Glomerular visceral epithelial cell (primary cell): ENCODE data around the gene ARIH2.

Experiments used
- DNase-seq: peaks from one replicate; pipeline ENCODE4 v3.0.0-alpha.2; 2016; ENCODE audit errors: extremely low spot score

The ARIH2 gene

GRCh38 chr3:49020330-49021212 lies 101.9 kb downstream of the ARIH2 start:
- DNase-seq = peak; percentile 23

- DNase-seq = peak; percentile 98
Measured at GRCh38 chr3:49021213-49021812, 102.7 kb downstream of the ARIH2 start.

- peak; percentile 94 for DNase-seq
Measured at GRCh38 chr3:49021813-49022687, 103.4 kb downstream of the ARIH2 start, which contains the start of gene NDUFAF3. Gene NDUFAF3, plus strand, starts transcription at chr3:49022121. Its CDS starts 24 bp downstream, at chr3:49022145.

- peak; percentile 35 for DNase-seq
Measured at GRCh38 chr3:49022688-49023171, 104.1 kb downstream of the ARIH2 start.

- no peak for DNase-seq
Measured at GRCh38 chr3:49023775-49024174, 105.1 kb downstream of the ARIH2 start.

GRCh38 chr3:49024449-49024848 lies 105.8 kb downstream of the ARIH2 start:
- DNase-seq = no peak

- DNase-seq = no peak
Measured at GRCh38 chr3:49025005-49025792, 106.6 kb downstream of the ARIH2 start.

GRCh38 chr3:49025793-49026520 lies 107.3 kb downstream of the ARIH2 start:
- no peak for DNase-seq

GRCh38 chr3:49026536-49026935 lies 107.9 kb downstream of the ARIH2 start:
- no peak for DNase-seq

GRCh38 chr3:49027634-49028033 lies 109.0 kb downstream of the ARIH2 start:
- DNase-seq = no peak

- no peak for DNase-seq
Measured at GRCh38 chr3:49028298-49028672, 109.6 kb downstream of the ARIH2 start.

GRCh38 chr3:49028673-49029562 lies 110.3 kb downstream of the ARIH2 start, which contains the start of gene IMPDH2:
Gene IMPDH2, minus strand, starts transcription at chr3:49029398. Its CDS starts 48 bp downstream, at chr3:49029350.
- peak; percentile 93 for DNase-seq

- no peak for DNase-seq
Measured at GRCh38 chr3:49029563-49029884, 110.9 kb downstream of the ARIH2 start.

GRCh38 chr3:49030321-49030720 lies 111.7 kb downstream of the ARIH2 start:
- DNase-seq = no peak

GRCh38 chr3:49032646-49033304 lies 114.1 kb downstream of the ARIH2 start:
- DNase-seq = peak; percentile 42

- DNase-seq = no peak
Measured at GRCh38 chr3:49034650-49035049, 116.0 kb downstream of the ARIH2 start.

GRCh38 chr3:49035281-49035680 lies 116.6 kb downstream of the ARIH2 start:
- DNase-seq = no peak
